Measurements from ENCODE around the gene ZFP2.

GRCh38 chr5:178902849-178903248, 7.1 kb downstream of the ZFP2 start:
- TF ChIP-seq GATA3 (IDR thresholded peaks at IDR 0.05; ENCODE audit: low read depth, low read length) (no peak), GATA2 (IDR thresholded peaks at IDR 0.05; ENCODE audit: low read depth, low read length) (no peak)

Measured in SH-SY5Y (cell line).